HG03432 (cell line): ENCODE results near the gene SYT13.

Source experiments
- ATAC-seq: cut with Tn5 transposase; IDR thresholded peaks from one replicate; pipeline ENCODE4 v1.9.1; 2021; ENCODE audit warnings: mild to moderate bottlenecking, moderate library complexity; ENCODE audit not compliant: unreplicated experiment

The SYT13 gene

GRCh38 chr11:45225277-45225676 lies 60.9 kb downstream of the SYT13 start:
- ATAC-seq = no peak

DNA sequence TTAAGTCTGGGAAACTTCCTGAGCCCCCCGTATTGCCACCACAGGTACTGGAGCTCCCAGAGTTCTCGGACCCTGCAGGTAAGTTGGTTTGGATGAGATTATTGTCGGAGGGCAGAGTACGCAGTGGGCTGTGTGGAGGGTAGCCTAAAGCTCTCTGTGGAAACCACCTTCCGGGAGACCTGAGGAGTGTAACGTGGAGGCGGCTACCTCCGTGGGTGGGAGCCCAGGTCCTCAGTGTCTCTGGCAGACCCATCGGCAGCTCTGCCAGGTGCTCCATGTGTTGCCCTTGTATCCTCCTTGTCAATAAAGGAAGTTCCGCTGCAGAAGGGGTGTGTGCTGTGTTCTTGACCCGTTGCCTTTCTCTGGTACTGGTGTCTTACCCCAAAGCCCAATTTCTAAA lies 61.4 kb downstream of the SYT13 start:
- no peak for ATAC-seq

DNA sequence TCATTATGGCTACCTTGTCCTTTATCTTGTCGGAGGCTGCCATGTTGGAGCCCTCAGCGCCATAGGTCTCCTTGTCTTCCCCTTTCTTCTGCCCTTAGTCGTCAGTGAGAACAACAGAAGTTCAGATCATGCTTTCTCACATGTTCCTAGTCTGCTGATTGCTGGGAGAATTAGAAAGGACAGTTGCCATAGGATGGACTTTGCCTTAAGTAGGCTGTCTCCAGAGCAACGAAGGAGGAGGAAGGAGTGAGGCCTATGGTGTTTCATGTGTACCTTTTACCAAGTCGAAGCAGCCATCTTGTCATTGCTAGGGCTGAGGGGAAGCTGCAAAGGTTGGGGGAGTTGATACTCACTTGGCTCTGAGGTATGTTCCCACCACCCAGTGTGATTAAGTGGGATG lies 62.6 kb downstream of the SYT13 start:
- no peak for ATAC-seq

DNA sequence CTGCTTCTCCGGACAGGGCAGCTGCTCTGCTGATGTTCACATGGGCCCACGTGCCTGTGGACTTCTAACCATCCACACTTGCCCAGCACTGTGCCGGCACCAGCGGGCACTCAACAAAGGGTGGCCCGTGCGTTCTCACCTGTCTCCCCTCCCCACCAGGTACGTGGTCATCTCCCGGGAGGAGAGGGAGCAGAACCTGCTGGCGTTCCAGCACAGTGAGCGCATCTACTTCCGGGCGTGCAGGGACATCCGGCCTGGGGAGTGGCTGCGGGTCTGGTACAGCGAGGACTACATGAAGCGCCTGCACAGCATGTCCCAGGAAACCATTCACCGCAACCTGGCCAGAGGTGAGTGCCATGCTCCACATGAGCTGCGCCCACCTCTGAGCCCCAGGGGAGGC lies 66.7 kb downstream of the SYT13 start:
- no peak for ATAC-seq

DNA sequence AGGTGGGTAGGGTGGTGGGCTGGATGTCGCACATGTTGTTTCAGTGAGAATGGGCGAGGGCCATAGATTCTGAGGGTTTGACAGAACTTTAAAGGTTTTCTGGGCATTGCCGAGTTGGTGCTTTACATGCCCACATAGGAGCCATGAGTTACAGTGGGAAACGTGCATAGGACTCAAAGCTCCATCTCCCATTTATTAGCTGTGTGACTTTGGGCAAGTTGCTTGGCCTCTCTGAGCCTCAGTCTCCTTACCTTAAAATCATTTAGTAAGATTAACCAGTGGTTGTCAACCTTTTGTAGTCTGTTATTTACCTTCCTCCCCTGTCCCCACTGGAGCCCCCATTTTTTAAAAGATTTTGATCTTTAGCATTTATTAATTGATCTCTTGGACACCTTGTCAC lies 67.4 kb downstream of the SYT13 start:
- no peak for ATAC-seq

DNA sequence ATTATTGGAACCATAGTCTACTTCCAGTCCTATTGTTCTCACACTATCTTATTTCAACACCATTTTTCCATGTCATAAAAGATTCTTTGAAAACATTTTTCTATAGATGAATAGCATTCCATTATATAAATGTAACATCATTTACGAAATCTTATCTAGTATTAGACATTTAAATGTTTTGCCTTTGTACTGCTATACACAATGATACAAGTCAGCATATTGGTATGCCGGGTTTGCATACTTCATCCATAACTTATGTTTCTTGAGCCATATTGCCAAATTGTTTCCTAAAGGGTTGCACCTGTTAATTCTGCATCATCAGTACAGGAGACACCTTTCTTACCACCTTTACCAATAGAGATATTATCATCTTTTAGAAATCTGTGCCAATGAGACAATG lies 68.2 kb downstream of the SYT13 start:
- ATAC-seq = no peak

- ATAC-seq = no peak
These were observed 69.2 kb downstream of the SYT13 start for GRCh38 chr11:45216901-45217300.

DNA sequence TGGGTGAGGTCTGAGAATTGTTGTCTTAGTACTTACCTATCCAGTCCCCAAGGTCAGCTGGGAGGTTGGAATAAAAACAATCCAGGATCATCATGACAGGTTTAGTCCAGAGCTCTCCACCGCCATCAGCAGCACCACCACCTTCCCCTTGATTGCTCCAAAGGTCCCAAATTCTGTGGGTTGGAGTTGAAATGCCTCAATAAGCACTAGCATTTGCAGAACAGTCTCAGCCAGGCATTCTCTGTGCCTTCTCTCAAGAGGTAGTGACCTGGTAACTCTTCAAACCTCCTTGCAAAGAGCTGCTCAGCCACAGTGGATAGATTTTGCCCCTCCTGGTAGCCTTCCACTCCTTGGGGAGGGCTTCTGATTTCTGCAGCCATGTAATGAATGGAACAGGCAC lies 70.1 kb downstream of the SYT13 start:
- ATAC-seq = no peak

- ATAC-seq = no peak
These were observed 70.9 kb downstream of the SYT13 start for GRCh38 chr11:45215098-45215865.

GRCh38 chr11:45213717-45214116 lies 72.4 kb downstream of the SYT13 start:
- ATAC-seq = no peak

DNA sequence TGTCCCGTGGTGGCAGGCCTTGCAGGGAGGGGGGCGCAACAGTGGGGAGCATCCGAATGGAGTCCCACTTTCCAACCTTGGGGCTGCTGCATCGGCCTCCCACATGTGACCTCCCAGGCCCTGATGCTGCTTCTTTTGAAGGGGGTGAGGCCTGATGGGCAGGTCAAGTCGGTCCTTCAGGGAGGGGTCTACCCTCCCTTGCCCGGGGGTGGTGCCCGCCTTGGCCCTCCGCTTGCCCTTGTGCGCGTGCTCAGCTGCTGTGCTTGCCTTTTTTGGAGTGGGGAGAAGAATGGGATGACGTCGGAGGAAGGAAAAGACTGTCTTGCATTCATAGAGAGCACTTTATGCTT lies 72.8 kb downstream of the SYT13 start:
- no peak for ATAC-seq

DNA sequence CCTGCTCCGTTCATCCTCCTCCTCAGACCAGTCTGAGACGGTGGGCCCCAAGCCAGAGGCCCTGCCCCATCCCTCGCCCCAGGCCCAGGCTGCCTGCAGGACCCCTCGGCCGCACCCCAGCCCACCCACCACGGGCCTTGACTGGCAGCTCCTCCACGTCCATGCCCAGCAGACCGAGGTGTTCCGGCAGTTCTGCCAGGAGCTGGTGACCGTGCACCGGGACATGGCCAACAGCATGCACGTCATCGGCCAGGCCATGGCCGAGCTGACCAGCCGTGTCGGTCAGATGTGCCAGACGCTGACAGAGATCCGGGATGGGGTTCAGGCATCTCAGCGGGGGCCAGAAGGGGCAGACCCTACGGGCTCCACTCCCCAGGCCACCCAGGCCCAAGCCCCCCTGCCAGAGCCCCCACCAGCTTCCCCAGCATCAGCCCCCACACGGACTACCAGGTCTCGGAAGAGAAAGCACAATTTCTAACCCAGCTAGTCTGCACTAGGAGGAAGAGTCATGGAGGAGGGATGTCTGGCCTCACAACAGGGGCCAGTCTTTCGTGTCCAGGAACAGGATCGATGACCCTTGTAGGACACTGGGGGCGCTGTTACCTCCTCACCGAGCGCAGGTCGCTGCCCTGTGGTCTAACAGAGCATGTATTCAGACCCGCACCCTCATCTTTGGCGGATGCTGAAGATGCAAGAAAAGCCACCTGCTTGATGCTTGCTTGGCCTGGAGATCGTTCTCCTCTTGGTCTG lies 73.4 kb downstream of the SYT13 start:
- no peak for ATAC-seq

DNA sequence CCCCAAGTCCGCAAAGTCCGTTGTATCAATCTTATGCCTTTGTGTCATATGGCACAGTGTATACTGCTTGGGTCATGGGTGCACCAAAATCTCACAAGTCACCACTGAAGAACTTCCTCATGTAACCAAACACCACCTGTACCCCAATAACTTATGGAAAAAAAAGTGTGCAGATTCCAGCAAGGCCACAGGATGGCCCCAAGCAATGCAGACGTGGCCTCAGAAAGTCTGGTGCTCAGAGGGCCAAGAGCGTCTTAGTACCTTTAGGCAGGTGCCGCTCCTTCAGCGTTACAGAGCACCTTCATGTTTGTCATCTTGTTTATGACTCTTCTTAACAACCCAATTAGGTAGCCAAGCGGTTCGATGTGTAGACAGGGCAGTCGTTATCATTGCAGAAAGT lies 74.4 kb downstream of the SYT13 start:
- ATAC-seq = no peak

- ATAC-seq = no peak
These were observed 75.3 kb downstream of the SYT13 start for GRCh38 chr11:45210846-45211245.

GRCh38 chr11:45209891-45210699 lies 76.0 kb downstream of the SYT13 start:
- ATAC-seq = no peak

DNA sequence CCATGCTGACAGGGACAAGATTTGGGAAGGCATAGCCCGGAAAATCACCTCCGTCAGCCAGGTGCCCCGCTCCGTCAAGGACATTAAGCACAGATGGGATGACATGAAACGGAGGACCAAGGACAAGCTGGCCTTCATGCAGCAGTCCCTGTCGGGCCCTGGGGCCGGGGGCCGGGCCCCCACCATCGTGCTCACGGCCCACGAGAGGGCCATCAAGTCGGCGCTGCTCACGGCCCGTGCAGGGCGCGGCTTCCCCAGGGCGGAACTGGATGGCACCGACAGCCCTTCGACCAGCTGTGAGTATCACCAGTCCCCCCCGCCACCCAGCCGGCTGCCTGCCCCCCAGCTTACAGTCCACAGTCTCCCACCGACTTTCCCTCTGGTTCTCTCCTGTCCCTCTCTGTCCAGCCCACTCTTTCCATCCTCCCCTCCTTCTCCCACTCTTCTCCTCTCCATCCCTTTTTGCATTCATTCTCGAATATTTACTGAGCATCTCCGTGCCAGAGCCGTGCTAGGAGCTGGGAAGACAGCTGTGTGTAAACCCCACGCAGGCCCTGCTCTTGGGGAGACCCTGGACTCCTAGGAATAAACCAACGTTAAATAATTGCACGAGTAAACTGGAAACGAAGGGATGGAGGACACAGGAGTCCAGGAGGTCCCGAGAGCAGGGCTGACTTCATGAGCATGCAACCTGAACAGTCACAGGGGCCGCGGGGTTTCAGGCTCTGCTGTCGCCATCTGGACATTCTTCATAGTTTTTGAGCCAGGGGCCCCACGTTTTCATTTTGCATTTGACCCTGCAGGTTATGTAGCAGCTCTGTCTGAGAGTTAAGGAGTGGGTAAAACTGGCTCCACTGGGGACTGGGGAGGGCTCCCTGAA lies 76.9 kb downstream of the SYT13 start:
- no peak for ATAC-seq

DNA sequence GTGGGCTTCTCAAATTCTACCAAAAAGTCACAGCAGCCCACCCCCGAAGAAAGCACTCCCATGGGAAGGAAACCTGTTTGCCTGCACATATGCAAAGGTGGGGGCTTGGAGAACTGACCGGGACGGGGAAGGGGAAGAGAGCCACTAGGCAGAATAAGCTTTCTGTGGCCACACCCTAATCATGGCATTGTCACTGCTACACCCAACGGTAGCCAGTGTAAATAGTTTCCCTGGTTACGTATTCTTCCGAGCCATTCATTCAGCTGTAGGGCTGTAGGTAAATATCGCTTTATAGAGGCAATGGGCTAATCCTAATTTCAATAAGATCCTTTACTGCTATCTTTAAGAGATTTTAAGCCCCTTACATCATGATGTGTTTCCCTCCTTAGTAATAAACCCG lies 78.0 kb downstream of the SYT13 start:
- ATAC-seq = no peak

- ATAC-seq = no peak
These were observed 80.2 kb downstream of the SYT13 start for GRCh38 chr11:45205978-45206377.

GRCh38 chr11:45204761-45205160 lies 81.4 kb downstream of the SYT13 start:
- no peak for ATAC-seq

- ATAC-seq = no peak
These were observed 92.4 kb downstream of the SYT13 start for GRCh38 chr11:45193695-45194094.
